Ramos (cell line): Measurements from ENCODE around the gene ART5.

Experiments
- in situ Hi-C: fragments of 300-500 bp; cut with MboI; formaldehyde crosslinking; loops from one replicate; pipeline ENCODE4 v1.14.3; 2022; ENCODE audit warnings: low sequenced_read_pairs; ENCODE audit not compliant: unreplicated experiment

ART5 gene

DNA sequence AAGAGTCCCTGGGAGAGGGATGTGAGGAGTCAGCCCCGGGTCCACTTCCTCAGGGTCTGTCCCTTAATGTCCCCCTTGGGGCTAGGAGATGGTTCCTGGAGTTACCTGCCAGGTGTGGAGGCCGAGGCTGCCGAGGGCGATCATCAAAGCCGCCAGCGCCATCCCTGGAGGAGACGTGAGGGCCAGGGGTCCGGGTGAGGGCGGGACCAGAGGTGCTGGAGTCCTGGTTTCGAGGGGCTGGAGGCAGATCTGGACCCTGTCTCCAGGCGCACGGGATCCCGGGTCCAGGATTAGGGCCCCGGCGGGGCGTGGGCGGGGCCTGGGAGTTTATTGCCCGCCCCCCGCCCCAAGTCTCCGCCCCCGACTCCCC lies at the start of gene ART5:
Gene ART5, minus strand, starts transcription at position 292 of the 370 bp plus-strand sequence. Its CDS starts 130 bp downstream, at position 162.
- in situ Hi-C loops, result no loop called here

- in situ Hi-C loops, result no loop called here
Measured at GRCh38 chr11:3686751-3687150, 45.0 kb upstream of the ART5 start.

GRCh38 chr11:3685923-3686322 lies 44.1 kb upstream of the ART5 start:
- in situ Hi-C loops, result no loop called here

DNA sequence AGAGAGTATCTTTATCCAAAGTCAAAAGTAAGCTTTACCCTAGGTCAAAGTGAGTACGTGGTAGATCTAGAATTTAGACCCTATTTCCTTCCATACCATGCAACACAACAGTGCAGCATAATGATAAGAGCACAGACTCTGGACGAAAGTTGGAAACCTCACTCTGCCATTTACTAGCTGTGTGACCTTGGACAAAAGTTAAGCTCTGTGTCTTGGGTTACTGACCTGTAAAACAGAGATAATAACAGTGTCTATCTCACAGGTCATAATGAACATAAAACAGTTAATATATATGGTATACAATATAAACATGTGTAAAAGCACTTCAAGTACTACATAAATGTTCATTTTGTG lies 43.0 kb upstream of the ART5 start:
- in situ Hi-C loops, result no loop called here

DNA sequence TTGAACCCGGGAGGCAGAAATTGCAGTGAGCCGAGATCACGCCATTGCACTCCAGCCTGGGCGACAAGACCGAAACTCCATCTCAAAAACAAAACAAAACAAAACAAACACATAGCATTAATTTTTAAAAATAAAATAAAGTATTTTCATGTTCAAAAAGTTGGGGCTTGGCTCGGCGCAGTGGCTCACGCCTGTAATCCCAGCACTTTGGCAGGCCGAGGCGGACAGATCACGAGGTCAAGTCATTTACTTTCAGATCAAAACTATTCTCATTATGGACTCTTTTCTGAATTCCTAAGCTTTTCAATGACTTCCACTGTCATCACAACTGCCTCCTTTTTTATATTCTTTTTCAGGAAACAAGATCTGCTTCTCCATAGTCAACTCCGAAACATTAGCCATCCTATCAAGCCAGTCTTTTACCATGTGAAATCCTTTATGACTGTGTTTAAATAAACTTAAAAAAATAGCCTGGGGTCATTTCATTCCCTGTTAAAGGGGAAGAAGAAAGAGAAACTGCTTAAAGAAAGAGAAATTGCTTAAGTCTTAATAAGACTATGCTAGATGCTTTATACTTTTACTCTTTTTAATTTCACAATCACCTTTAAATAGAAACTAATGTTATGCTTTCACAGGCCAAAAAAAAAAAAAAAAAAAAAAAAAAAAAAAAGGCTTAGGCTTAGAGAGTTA lies 42.5 kb upstream of the ART5 start:
- in situ Hi-C loops, result no loop called here

GRCh38 chr11:3683039-3683438 lies 41.2 kb upstream of the ART5 start:
- in situ Hi-C loops, result no loop called here

- in situ Hi-C loops, result no loop called here
Measured at GRCh38 chr11:3679077-3679476, 37.3 kb upstream of the ART5 start.

DNA sequence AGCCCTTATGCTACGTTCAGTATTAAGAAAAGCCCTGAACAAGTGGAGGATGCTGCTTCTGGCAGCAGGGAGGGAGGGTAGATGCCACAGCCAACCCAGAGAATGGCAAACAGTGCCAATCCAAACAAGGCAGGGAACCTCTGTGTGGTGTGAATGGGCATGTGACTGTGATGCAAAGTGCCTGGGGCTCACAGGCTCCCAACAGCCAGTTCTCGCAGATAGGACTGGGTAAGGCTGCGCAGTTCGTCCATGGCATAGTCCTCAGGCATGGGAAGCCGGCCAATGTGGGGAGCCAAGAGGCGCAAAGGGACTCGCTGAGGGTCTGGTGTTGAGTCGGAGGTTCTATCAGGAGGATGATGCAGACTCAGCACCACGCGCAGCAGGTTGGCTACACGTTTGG lies 34.2 kb upstream of the ART5 start:
- in situ Hi-C loops, result no loop called here

DNA sequence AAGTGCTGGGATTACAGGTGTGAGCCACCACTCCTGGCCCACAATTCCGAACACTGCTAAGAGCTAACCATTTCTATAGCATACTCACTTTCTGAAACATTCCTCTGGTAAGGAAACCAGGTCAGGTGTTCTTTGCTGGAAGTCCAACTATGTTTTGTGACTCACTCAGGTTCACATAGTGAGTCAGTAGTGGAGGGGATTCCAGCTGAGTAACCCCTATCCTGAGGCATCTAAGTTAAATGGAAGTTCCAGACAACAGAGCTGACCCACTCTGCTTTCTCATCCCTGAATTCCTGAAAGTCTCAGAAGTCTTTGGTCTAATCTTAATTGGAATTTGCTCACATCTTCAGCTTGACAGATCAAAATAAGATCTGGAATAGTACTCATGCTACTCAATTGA lies 32.4 kb upstream of the ART5 start:
- in situ Hi-C loops, result no loop called here

- in situ Hi-C loops, result no loop called here
Measured at GRCh38 chr11:3671334-3672254, 29.8 kb upstream of the ART5 start, which contains the start of gene CHRNA10. CHRNA10 (minus strand) TSS chr11:3671384; CDS start chr11:3671312, 72 bp downstream.

DNA sequence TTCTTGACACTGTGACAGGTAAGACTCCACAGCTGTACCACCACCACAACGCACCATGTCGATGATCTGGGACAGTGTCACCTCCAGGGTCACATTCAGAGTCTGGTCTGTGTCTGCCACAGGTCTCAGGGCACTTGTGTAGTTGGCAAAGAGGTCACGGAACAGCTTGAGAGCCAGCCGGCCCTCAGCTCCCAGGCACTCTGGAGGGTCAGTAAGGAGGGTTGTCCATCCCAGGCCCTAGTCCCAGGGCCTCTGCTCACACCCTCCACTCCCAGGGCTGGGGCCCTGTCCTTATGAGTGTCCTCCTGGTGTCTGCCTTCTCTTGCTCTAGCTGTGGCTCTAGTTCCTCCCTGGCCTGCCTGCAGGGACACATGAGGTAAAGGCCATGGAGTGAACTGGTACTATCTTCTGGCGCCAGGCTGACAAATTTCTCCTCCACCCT lies 28.0 kb upstream of the ART5 start:
- in situ Hi-C loops, result no loop called here

GRCh38 chr11:3669128-3669527 lies 27.3 kb upstream of the ART5 start:
- in situ Hi-C loops, result no loop called here

- in situ Hi-C loops, result no loop called here
Measured at GRCh38 chr11:3667149-3668035, 25.6 kb upstream of the ART5 start.

GRCh38 chr11:3666023-3666530 lies 24.3 kb upstream of the ART5 start:
- in situ Hi-C loops, result no loop called here

- in situ Hi-C loops, result no loop called here
Measured at GRCh38 chr11:3665336-3666022, 23.7 kb upstream of the ART5 start.

DNA sequence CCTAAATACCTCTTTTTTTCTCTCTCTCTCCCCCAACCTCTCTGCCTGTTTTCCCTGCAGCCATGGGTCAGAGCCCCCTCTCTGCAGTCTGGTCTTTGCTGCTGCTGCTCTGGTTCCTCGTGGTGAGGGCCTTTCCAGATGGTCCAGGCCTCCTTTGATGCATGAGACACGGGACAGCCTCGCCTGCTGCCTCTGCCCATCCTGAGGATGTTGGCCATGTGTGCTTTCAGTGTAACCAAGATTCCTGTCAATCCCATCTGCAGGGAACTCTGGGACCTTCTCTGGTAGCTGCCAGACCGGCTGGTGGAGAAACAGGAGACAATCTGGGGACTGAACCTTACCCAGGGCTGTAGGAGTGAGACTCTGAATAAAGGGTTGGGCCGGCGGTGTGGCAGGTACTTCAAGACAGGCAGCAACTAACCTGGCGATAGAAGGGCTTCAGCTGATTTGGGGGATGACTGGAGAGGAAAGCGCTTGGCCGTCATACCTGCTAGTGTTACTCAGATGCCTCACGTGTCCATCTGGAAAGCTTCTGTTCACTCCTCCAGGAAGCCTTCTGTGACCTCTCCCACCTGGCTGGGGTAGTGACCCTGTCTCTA lies 22.3 kb upstream of the ART5 start:
- in situ Hi-C loops, result no loop called here

DNA sequence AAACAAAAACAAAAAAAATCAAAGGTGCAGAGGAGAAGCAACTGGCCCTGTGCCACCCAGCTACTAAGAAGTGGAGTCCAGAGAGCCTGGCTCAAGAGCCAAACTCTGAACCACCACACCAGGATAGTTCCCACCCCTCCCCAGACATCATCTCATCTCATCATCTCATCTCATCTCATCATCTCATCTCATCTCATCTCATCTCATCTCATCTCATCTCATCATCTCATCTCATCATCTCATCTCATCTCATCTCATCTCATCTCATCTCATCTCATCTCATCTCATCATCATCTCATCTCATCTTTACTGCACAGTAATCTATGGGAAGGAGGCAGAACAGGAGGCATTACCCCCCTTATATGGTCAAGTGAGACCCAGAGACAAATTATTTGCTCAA lies 21.1 kb upstream of the ART5 start:
- in situ Hi-C loops, result no loop called here

DNA sequence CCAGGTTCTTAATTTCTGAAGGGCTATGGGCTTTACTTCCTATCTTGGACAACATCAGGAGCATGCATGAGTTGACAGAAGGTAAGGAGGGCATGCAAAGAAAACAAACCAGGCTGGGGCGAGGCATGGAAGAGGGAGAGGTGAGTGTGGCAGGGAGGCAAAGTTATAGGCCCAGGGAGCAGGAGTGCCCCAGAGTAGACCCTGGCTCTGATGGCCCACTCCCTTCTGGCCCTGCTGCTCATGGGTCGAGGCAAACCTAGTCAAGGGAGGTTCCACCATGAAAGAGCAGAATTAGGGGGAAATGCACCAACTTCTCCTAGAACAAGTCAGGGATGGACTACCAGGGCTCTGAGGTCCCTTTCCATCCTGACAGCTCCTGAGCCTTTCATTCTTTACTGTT lies 19.2 kb upstream of the ART5 start:
- in situ Hi-C loops, result no loop called here
